RWPE2 (cell line): ENCODE results near the gene PCARE.
"Not testable (repeated sequence)": the region's sequence is repeated elsewhere in the genome, so short reads cannot be mapped to it uniquely, and the experiment has no call there.

Source experiments
- ATAC-seq: fragments of 200-7000 bp; cut with Tn5 transposase; 3 replicates; pipeline ENCODE4 v1.9.1; 2021; ENCODE audit warnings: low read depth
- DNase-seq: peaks from one replicate; pipeline ENCODE4 v3.0.0-alpha.2; 2020; ENCODE audit warnings: low spot score
- H3K27ac ChIP-seq: fragments of 450-650 bp; 2 replicates; pipeline ENCODE4 v1.5.1; 2017; ENCODE audit warnings: mild to moderate bottlenecking; ENCODE audit not compliant: poor library complexity, severe bottlenecking
- H3K27me3 ChIP-seq: fragments of 250-450 bp; sonication (Bioruptor Pico); 2 replicates; pipeline ENCODE4 v1.5.1; 2021; ENCODE audit warnings: mild to moderate bottlenecking, moderate library complexity; ENCODE audit not compliant: insufficient read depth, poor library complexity, severe bottlenecking
- H3K36me3 ChIP-seq: fragments of 250-450 bp; sonication (Bioruptor Pico); 2 replicates; pipeline ENCODE4 v1.5.1; 2020; ENCODE audit warnings: low read depth, mild to moderate bottlenecking, moderate library complexity
- H3K4me1 ChIP-seq: fragments of 250-450 bp; sonication (Bioruptor Pico); 2 replicates; pipeline ENCODE4 v1.5.1; 2021; ENCODE audit warnings: mild to moderate bottlenecking, moderate library complexity; ENCODE audit not compliant: insufficient read depth, poor library complexity, severe bottlenecking
- H3K4me3 ChIP-seq: fragments of 250-450 bp; sonication (Bioruptor Pico); 2 replicates; pipeline ENCODE4 v1.5.1; 2021; ENCODE audit warnings: mild to moderate bottlenecking, moderate library complexity; ENCODE audit not compliant: severe bottlenecking
- H3K9me3 ChIP-seq: fragments of 250-450 bp; sonication (Bioruptor Pico); 2 replicates; pipeline ENCODE4 v1.5.1; 2021; ENCODE audit warnings: mild to moderate bottlenecking, moderate library complexity; ENCODE audit not compliant: severe bottlenecking
- TF ChIP-seq, protein P1 (sequence below): fragments of 450-650 bp; IDR thresholded peaks from one replicate; pipeline ENCODE4 v1.5.1; 2017; ENCODE audit warnings: mild to moderate bottlenecking, moderate library complexity; ENCODE audit not compliant: poor library complexity, severe bottlenecking

PCARE gene

DNA sequence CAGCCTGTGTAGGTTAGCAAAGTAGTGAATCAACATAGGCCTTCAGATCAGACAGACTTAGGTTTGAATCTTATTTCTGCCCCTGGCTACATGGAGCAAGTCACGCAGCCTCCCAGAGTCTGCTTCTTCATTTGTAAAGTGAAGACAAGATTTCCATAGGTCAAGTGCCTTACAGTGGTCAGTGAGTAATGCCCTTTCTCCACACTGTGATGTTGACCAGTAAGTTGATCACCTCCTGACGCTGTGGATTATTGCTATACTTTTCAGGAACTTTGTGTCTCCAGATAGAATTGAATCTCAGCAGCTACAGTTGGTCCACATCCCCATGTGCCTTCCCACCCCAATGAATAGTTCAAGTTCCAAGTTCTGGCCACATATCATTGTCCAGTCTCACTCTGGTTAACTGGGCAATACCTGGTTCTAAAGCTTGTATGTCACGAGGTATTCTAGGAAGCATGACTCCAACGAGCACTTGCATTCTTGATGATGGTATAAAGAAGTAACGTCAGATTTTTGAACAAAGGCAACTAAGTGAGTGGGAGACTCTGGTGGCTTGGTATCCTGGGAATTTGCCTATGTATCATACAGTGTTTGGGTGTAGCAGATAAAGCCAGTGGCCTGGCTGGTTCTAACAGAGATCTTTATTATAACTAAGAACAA lies 38.8 kb upstream of the PCARE start:
- TF ChIP-seq, protein P1, sequence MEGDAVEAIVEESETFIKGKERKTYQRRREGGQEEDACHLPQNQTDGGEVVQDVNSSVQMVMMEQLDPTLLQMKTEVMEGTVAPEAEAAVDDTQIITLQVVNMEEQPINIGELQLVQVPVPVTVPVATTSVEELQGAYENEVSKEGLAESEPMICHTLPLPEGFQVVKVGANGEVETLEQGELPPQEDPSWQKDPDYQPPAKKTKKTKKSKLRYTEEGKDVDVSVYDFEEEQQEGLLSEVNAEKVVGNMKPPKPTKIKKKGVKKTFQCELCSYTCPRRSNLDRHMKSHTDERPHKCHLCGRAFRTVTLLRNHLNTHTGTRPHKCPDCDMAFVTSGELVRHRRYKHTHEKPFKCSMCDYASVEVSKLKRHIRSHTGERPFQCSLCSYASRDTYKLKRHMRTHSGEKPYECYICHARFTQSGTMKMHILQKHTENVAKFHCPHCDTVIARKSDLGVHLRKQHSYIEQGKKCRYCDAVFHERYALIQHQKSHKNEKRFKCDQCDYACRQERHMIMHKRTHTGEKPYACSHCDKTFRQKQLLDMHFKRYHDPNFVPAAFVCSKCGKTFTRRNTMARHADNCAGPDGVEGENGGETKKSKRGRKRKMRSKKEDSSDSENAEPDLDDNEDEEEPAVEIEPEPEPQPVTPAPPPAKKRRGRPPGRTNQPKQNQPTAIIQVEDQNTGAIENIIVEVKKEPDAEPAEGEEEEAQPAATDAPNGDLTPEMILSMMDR, result no peak
- no peaks in the 10 kb centered on the region for H3K36me3 ChIP-seq
- peaks cover 41% of the 10 kb centered on the region for H3K4me1 ChIP-seq
- no peak overlapping the region for H3K27ac ChIP-seq
- H3K4me3 ChIP-seq, result no peak overlapping the region
- H3K9me3 ChIP-seq, result no peaks in the 10 kb centered on the region
- ATAC-seq (no peak), DNase-seq (no peak)
- no peaks in the 10 kb centered on the region for H3K27me3 ChIP-seq

DNA sequence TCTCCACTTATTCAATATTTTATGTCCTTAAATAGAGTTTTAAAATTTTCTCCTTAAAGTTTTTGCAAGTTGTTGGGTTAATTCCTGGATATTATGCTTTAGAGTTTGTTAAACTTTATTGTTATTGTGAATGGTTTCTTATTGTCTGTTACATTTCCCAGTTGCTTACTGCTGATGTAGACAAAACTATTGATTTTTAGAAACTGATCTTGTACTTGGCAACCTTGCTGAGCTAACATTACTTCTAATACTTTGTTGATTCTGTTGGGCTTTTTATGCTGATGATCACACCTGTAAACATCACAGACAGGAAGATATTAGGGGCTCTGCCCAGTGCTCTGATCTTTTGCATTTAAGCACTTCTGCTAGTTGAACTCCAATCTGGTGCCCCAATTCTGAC lies 38.1 kb upstream of the PCARE start:
- peaks cover 40% of the 10 kb centered on the region for H3K4me1 ChIP-seq
- ATAC-seq, result no peak
- no peaks in the 10 kb centered on the region for H3K36me3 ChIP-seq
- no peak overlapping the region for H3K27ac ChIP-seq
- H3K27me3 ChIP-seq, result no peaks in the 10 kb centered on the region
- DNase-seq, result no peak
- H3K4me3 ChIP-seq, result no peak overlapping the region
- no peaks in the 10 kb centered on the region for H3K9me3 ChIP-seq
- TF ChIP-seq, protein P1, result no peak

DNA sequence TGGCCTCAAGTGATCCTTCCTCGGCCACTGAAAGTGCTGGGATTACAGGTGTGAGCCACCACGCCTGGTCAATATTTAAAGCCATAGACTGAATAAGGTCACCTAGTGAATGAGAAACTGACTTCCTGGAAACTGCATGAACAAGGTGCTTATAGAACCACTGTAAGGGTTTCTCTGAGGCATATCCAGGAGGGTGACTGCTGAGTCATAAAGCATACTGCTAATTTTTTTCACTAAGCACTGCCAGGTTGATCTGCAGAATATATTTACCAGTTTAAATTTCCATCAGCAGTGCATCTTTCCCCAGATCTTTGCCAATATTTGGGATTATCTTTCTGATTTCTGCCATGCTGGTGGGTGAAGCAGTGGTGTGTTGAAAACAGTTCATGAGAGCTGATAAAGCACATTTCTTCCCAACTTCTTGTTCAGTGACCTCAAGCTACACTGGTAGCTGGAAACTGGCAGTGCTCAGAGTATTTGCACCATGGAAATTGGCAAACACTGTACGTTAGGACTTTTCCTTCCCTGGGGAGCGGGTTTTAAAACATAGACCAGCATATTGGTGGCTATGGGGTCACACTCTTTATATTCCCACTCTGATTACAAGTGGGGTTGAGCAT lies 36.7 kb upstream of the PCARE start:
- TF ChIP-seq, protein P1, result no peak
- peaks cover 33% of the 10 kb centered on the region for H3K4me1 ChIP-seq
- H3K4me3 ChIP-seq, result no peak overlapping the region
- H3K9me3 ChIP-seq, result no peaks in the 10 kb centered on the region
- no peaks in the 10 kb centered on the region for H3K36me3 ChIP-seq
- no peaks in the 10 kb centered on the region for H3K27me3 ChIP-seq
- peak overlapping the region; percentile 13 for H3K27ac ChIP-seq
- DNase-seq (no peak), ATAC-seq (peak; percentile 34; the same call in 1 of the 3 replicates)

DNA sequence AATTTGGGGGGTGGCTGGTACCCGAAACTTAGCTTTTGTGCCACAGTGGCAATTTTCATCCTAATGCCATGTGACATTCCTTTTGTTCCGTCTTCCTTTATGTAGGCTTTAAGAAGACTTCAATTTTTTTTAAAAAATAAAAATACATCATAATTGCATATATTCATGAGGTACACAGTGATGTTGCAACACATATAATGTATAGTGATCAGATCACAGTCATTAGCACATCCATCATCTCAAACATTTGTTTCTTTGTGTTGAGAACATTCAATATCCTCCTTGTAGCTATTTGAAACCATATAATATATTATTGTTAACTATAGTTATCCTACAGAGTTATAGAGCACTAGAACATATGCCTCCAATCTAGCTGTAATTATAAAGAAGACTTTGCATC lies 34.9 kb upstream of the PCARE start:
- Histone ChIP-seq H3K27me3 (no peaks in the 10 kb centered on the region), H3K36me3 (no peaks in the 10 kb centered on the region), H3K4me1 (peaks cover 29% of the 10 kb centered on the region), H3K9me3 (no peaks in the 10 kb centered on the region), H3K27ac (peak overlapping the region; percentile 67), H3K4me3 (no peak overlapping the region)
- TF ChIP-seq, protein P1, result no peak
- ATAC-seq (no peak), DNase-seq (no peak)

DNA sequence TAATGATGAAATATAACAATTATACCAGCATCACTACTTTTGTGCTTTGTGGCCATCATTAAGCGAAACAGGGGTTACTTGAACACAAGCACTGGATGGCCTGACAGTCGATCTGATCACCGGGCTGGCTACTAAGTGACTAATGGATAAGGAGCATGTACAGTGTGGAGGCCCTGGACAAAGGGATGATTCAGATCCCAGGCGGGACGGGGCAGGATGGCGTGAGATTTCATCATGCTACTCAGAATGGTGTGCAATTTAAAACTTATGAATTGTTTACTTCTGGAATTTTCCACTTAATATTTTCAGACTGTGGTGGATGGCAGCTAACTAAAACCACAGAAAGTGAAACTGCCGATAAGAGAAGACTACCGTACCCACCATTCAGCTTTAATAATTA lies 33.9 kb upstream of the PCARE start:
- Histone ChIP-seq H3K9me3 (no peaks in the 10 kb centered on the region), H3K27me3 (no peaks in the 10 kb centered on the region), H3K4me1 (peaks cover 23% of the 10 kb centered on the region), H3K4me3 (no peak overlapping the region), H3K36me3 (no peaks in the 10 kb centered on the region), H3K27ac (peak overlapping the region; percentile 67)
- ATAC-seq (peak; percentile 99), DNase-seq (peak; percentile 87)
- TF ChIP-seq, protein P1, result no peak

DNA sequence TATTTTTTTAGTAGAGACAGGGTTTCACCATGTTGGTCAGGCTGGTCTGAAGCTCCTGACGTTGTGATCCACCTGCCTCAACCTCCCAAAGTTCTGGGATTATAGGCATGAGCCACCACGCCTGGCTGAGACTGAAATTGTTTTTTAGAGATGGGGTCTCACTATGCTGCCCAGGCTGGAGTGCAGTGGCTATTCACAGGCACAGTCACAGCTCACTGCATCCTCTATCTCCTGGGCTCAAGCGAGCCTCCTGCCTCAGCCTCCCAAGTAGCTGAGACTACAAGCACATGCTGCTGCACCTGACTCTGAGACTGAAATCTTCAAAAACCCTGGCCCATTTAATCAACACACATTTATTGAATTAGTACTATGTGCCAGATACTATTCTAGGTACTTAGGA lies 33.2 kb upstream of the PCARE start:
- H3K4me3 ChIP-seq, DNase-seq, H3K36me3 ChIP-seq, ATAC-seq, H3K9me3 ChIP-seq, H3K27me3 ChIP-seq: not testable (repeated sequence)
- peaks cover 23% of the 10 kb centered on the region for H3K4me1 ChIP-seq
- H3K27ac ChIP-seq, result peak overlapping the region; percentile 67
